GF-D8 (cell line): Measurements from ENCODE around the gene ACOT11.
A peak's percentile ranks its signal among the peaks of the same experiment; 100 is the strongest.

Experiments
- DNase-seq: peaks from one replicate; lab custom pipeline; 2025; lab: John Stamatoyannopoulos, UW

The ACOT11 gene

DNA sequence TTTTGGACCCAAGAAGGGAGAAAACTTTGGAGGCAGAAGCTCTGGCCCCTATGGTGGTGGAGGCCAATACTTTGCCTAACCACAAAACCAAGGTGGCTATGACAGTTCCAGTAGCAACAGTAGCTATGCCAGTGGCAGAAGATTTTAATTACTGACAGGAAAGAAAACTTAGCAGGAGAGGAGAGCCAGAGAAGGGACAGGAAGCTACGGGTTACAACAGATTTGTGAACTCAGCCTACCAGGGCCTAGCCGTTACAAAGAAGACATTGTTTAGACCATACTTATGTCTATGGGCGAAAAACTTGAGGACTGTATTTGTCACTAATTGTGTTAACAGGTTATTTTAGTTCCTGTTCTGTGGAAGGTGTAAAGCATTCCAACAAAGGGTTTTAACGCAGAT, 10.4 kb upstream of the ACOT11 start:
- peak; percentile 41 for DNase-seq

DNA sequence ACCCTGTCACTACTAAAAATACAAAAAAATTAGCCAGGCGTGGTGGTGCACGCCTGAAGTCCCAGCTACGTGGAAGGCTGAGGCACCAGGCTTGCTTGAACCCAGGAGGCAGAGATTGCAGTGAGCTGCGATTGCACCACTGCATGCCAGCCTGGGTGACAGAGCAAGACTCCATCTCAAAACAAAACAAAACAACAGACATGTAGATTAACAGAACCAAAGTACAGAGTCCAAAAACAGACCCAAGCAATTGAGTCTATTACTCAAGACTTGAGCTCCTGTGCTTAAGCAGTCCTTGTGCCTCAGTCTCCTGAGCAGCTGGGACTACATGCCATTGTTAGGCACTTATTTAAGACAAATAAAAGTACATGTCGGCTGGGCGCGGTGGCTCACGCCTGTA, 9.5 kb upstream of the ACOT11 start:
- no peak for DNase-seq

DNA sequence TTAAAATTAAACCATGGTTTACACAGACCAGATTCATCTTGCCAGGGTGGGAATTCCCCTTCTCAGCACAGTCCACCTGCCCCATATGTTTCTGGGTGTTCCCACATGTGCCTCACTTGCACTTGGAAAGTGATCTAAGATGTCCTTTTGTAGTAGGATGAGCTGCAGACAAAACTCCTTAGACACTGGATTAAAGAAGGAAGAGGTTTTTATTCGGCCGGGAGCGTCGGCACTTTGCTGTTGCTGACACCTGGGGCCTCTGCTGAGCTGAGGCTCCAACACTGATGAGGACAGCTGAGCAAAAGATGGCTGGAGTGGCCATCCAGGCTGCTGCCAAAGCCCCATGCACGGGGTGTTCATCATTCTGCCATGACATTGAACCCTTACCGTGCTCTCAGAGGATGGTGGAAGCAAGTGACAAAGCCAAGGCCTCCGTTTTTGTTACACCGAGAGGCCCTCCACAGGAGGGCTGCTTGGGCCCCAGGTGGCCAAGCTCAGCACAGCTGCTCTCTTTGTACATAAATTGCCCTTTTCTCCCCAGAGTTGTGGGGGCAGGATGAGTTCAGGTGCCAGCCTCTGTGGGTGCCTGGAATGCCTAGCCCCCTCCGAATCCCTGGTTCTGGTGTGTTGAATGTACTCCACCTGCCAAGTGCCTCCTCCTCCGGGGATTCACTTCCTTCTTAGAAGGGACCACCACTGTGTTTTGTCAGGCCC, 7.3 kb upstream of the ACOT11 start:
- no peak for DNase-seq

DNA sequence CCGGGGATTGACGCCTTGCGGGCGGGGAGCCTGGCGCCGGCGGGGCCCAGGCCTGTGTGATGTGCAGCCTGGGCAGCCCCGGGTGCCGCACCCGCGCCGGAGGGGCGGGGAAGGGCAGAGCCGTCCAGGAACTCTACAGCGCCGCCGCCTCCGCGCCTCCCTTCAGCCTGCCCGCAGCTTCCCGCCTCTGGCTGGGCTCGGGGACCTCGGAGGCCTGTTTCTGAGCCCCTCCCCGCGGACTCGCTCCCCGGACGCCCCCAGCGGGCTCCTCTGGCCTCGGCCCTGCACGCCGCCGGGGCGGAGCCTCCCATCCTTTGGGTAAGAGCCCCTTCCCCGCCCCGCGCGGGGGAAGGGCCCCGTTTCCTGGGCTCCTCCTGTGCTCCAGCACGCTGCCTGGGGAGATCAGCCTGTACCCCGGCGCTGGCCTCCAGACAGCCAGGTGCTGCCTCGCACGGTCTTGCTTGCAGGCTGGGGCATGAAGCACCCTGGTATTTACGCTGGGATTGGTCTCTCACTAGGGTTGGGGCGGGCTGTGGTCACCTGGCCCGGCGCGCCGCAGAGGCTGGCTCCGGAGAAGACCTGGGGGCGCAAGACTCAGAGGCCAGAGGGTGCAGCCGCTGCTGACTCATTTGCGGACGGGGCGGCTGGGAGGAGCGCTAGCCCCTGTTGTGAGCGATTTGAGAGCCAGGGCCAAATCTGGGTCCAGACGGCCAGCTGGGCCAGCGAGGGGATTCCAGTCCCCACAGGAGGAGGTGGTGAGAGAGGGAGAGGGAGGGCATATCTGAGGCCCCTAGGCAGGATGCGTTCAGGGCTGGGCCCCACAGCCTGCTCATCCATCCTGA, 5.7 kb upstream of the ACOT11 start:
- peak; percentile 84 for DNase-seq

DNA sequence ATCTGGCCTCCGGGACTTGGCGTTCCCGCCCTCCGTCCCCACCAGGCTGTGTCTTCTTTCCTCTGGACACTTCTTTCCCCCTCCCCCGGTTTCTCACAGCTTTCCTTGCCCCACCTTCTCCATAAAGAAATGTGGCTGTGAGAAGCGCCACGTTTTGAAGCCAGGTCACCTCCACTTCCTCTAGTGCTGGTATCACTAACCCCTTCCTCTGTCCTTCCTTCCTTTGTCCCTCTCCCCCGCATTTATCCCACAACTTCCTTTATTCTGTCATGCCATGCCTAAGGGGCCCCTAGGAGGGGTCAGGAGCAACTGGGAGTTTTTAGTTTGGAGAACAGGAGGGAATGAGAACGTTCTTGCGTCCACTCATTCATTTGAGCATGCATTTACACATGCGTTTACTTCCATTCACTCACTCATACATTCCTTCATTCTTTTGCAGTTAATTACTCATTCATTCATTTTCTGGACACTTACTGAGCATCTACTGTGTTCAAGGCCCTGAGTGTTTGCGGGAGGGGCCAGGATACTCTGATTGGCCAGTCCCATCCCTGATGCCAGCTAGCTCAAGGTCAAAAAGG, 5.0 kb upstream of the ACOT11 start:
- DNase-seq = peak; percentile 77

DNA sequence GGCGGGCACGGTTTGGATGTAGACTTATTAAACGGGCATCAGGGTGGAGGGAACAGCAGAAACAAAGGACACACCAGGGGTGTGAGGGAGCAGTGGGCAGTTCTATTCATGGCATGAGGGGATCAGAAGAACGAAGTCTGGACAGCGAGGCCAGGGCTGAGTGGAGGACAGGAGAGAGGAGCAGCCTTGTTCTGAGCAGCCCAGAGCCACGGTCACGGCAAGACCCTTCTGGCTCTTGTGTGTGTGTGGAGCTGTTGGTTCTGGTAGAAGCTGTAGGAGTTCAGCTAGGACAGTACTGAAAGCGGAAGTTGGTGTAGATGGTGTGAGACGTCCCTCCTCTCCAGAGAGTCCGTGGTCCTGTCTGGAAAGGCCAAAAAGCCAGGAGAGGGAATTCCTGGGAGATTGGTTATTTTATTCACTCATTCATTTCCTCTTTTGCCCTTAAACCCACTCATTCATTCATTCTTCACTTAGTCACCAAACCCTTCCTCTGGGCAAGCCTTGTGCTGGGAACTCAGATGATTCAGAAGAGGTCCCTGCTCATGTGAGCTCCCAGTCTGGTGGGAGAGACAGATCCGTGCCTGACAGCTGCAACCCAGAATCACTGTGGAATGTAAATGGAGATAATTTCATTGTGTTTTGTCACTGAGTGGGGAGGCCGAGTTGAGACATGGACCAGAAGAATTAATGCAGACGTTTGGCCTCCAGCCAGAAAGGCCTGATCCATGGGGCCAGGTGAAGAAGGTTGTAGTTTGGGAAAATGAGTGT, 4.1 kb upstream of the ACOT11 start:
- peak; percentile 43 for DNase-seq

DNA sequence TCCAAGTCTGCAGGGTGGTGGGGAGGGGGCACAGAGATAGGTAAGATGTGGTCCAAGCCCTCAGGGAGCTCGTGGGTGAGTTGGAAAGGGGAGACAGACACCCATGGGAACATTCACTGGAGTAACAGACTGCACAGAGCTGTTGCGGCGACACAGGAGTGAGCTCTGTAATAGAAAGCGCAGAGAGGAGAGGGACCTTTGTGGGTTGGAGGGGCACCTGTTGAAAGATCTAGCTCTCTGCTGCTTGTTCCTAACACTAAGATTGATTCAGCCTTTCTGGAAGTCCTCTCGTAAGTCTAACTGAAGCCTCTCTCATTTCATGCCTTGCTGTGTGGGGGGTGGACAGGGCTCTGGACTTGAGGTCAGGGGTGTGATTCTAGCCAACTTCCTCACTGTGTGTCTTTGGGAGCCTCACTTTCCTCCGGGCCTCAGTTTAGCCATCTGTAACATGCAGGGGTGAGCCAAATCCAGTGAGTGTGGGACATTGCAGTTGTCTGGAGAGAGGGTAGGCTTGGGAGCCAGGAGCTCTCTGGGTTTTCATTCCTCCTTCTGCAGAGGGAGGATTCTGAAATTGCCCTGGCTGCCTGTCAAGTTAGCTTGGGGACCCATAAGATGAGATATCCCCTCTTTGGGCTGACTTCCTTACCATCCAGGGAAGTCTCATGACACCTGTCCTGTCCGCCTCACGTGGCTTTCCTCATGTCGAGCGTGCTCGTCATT, 2.0 kb upstream of the ACOT11 start:
- peak; percentile 7 for DNase-seq

DNA sequence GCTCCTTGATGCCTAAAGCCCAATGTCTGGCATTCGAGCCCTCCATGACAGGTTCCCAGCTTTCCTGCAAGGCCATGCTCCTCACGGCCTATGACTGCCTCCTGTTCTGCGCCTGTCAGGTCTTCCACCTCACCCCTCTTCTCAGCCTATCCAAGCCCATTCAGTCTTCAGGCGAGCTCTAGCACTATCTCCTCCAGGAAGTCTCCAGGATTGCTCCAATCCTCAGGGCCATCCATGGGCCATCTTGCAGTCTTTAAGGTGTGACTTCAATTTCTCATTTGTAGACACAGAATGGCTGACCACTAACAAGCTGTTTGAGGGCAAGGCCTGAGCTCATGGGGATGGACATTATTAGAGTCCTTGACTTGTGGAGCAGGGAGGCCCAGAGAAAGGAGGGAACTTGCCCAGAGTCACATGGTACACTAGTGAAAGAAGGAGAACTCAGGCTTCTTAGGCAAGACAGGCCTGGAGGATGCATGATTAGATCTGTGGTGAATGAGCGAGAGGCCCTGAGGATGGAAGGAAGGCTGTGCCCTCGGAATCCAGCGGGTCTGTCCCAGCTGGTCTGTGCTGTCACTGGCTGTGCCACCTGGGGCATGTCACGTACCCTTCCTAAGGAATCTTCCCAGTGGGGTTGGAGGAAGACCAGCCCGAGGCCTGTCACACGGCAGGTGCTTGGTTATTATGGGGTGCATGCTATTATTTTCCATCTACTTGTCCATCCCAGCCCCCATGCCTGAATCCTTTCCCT, 1.2 kb upstream of the ACOT11 start:
- DNase-seq = peak; percentile 96

DNA sequence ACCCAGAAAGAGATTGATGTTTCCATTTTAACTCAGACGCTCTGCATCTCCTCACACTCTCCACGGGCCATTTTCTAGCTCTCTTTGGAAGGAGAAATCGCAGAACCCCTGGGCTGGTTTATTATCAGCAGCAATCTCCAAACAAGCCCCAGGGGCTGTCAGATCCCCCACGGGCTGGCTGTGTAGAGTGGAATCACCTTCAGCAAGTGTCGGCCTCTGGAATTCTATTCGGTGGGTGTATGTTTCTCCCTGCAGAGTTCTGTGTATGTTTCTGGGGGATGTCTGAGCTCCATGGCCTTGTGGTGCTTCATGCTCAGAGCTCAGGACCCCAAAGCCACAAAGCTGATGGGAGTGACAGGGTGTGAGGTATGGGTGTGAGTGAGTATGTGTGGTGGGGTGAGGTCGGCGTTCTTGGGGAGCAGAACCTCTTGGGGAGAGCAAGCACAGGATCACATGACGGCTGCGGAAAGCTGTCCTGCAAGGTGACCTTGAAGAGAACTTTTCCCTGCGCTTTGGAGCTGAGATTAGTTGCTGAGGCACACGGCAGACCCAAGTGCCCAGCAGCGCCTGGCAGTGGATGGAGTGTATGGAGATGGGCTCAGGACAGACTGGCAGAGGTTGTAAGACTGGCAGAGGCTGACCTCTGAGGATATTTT, 489 bp downstream of the ACOT11 start:
- DNase-seq = no peak

DNA sequence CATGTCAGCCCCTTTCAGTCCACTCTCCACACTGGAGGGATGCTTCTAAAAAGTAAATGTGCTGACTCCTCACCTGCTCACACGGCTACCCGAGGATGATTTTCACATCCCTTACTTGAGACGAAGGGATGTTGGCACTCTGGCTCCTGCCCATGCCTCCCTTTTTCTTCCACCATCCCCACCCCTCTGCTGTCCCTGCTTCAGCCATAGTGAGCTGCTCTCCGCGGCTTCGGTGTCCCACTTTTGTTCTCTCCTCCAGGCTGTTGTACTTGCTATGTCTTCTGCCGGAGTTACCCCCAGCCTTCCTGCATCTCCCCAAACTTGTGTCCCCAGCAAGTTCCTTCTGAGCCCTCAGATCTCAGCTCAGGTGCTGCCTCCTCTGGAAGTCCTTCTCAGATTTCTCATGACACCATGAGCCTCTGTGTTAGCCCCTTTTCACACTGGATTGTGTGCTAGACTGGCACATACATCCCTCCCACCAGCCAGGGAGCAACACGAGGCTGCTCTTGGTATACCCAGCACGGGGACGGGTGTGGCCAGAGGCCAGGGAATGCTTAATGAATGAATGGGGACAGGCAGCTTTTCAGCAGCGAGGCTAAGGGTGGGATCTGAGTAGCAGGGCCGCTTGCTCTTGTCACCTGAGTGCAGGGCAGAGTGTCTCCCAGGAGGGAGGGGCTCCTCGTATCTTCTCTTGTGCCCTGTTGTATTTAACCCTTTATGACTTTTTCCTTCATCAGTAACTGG, 1.3 kb downstream of the ACOT11 start:
- DNase-seq = no peak

DNA sequence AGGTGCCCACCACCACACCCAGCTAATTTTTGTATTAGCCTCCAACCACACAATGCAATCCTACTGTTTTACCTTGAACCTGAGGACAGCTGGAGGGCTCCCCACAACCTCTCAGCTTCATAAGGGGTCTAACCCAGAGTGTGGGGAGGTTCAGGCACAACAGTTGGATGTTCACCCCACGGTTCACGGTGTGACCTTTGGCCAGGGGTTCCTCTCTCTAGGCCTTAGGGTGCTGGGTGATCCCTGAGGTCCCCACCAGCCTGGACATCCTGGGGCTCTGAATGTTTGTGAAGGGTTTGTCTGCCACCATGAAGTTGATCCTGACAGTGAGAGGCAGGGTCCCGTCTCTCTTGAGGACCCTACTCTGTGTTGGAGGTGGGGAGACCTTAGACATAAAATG, 3.9 kb downstream of the ACOT11 start:
- DNase-seq = no peak

DNA sequence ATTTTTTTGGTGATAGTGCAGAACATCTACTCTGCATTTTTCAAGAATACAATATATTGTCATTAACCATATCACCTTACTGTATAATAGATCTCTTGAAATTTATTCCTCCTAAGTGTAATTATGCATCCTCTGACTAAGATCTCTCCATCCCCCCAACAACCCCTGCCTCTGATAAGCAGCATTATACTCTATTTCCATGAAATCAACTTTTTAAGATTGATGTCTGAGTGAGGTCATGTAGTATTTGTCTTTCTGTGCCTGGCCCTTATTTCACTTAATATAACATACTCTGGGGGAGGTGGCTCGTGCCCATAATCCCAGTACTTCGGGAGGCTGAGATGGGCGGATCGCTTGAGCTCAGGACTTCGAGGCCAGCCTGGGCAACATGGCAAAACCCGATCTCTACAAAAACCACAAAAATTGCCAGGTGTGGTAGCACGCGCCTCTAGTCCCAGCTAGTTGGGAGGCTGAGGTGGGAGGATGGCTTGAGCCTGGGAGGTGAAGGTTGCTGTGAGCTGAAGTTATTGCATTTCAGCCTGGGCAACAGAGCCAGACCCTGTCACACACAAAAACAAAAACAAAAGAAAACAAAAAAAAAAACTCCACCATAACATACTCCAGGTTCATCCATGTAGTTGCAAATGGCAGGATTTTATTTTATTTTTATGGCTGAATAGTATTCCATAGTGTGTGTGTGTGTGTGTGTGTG, 5.7 kb downstream of the ACOT11 start:
- no peak for DNase-seq

DNA sequence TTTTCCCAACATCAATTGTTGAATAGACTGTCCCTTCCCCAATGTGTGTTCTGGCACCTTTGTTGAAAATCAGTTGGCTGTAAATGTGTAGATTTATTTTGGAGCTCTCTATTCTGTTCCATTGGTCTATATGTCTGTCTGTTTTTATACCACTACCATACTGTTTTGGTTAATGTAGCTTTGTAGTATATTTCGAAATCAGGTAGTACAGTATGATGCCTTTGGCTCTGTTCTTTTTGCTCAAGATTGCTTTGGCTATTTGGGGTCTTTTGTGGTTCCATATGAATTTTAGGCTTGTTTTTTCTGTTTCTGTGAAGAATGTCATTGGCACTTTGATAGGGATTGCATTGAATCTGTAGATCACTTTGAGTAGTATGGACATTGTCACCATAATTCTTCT, 8.1 kb downstream of the ACOT11 start:
- no peak for DNase-seq

DNA sequence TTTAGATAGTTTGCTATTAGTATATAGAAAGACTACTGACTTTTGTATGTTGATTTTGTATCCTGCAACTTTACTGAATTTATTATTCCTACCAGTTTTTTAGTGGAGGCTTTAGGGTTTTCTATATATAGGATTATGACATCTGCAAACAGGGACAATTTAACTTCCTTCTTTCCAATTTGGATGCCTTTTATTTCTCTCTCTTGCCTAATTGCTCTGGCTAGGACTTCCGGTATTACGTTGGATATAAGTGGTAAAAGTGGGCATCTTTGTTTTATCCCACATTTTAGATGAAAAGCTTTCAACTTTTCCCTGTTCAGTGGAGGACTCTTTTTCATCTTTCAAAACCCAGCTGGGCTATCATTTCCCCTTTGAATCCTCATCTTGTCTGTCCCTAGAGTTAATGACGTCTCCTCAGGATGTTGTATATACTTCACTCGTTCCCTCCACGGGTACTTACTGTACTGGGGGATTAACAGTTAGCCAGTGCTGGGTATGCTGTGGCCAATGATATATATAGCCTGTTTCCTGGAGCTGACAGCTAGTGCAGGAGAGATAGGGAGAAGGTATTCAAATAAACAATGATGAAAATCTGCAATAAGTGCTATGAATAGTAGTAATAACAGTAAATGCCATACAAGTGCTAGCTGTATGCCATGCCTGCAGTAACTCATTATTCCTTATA, 9.8 kb downstream of the ACOT11 start:
- peak; percentile 3 for DNase-seq

DNA sequence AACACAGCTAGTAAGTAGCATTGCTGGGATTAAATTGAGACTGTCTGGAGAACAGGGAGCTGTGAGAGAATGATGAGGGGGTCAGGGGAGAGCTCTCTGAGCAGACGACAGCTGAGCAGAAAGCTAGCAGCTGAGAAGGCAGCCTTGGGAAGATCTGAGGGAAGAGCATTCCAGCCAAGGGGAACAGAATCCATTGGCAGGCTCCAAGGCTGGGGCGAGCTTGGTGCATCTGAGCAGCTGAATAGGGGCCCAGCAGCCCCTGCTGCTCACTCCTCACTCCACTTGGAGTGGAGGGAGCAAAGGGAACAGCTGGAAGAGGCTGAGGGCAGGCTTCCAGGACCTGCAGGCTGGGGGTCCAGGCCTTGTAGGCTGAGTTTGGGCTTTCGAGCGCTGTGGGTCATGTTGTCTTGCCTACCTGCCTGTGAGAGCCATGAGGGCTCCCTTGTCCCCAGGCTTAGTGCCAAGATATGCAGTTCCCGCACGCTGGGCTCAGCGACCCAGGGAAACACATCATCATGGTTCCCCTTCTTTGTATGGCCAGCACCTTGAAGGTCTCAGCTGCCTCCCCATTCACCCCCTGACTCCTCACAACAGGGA, 10.5 kb downstream of the ACOT11 start:
- no peak for DNase-seq

DNA sequence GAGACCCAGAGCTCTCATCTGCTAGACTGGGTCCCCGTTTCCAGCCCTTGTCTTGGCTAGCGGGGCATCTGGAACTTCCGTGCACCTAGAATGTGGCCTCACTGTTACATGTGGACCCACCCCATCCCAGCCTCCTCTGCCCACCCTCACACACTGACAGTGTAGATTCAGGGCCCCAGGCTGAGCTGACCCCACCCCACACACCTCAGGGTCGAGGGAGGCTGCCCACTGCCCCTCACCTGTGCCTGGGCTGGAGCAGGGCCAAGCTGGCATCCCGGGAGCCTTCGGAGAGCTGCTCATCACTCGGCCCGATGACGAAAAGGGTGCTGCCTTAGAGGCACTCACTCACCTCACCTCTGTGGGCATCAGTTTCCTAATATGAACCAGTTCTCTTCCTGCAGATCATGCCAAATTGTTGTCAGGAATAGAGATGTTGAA, 11.1 kb downstream of the ACOT11 start:
- DNase-seq = no peak

DNA sequence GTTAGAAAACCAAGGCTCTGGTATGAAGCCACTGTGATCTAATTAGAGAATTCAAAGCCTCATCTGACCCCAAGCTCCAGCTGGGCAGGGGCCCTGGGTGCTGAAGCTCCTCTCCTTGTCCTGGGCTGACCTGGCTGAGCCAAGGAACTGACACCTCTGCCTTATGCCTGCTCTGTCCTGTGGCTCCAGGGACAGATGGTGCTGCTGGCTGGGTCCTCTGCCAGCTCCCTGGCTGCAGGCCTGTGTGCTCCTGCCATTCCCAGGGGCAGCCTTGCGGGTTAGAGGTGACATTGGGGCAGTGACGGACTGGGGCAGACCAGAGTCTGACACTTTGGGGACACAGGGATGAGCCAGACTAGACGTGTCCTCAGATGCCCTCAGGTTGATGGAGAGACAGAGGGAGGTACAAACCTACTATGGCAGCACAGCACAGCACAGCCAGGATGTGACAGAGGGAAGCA, 11.8 kb downstream of the ACOT11 start:
- no peak for DNase-seq
